A673 (cell line): ENCODE results near the gene CHRNA5.

Experiments used
- EZH2 ChIP-seq: fragments of 200-600 bp; sonication (generic); IDR thresholded peaks from 2 replicates; pipeline ENCODE4 v1.6.1; 2017; ENCODE audit warnings: borderline replicate concordance, low read depth, mild to moderate bottlenecking, mixed read lengths, antibody characterized with exemption, low read length; ENCODE audit not compliant: poor library complexity, severe bottlenecking
- TF ChIP-seq, protein P1 (sequence below): fragments of 300-800, 200-600 bp; sonication (generic); conservative IDR thresholded peaks from 2 replicates; pipeline ENCODE4 v1.5.1; 2017; ENCODE audit warnings: low read depth, mild to moderate bottlenecking, antibody characterized with exemption, low read length, moderate library complexity, mixed read lengths

- TF ChIP-seq, protein P1, sequence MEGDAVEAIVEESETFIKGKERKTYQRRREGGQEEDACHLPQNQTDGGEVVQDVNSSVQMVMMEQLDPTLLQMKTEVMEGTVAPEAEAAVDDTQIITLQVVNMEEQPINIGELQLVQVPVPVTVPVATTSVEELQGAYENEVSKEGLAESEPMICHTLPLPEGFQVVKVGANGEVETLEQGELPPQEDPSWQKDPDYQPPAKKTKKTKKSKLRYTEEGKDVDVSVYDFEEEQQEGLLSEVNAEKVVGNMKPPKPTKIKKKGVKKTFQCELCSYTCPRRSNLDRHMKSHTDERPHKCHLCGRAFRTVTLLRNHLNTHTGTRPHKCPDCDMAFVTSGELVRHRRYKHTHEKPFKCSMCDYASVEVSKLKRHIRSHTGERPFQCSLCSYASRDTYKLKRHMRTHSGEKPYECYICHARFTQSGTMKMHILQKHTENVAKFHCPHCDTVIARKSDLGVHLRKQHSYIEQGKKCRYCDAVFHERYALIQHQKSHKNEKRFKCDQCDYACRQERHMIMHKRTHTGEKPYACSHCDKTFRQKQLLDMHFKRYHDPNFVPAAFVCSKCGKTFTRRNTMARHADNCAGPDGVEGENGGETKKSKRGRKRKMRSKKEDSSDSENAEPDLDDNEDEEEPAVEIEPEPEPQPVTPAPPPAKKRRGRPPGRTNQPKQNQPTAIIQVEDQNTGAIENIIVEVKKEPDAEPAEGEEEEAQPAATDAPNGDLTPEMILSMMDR: no peak
- no peak for TF ChIP-seq EZH2
These were observed 13.4 kb upstream of the CHRNA5 start for GRCh38 chr15:78551902-78552301.
